Upper lobe of right lung (tissue), 1 donor: ENCODE measurements around the gene CPZ. TPM values are rescaled to one million over a fixed set of nuclear protein-coding genes. Genes with fewer than 3 reads are reported as not detected.

Experiments
- ATAC-seq: fragments of 200-7000 bp; cut with Tn5 transposase; one replicate; pipeline ENCODE4 v1.9.1; 2020; ENCODE audit warnings: mild to moderate bottlenecking, moderate library complexity
- DNase-seq: peaks from one replicate; pipeline ENCODE4 v3.0.0-alpha.2; 2020
- H3K27ac ChIP-seq: fragments of 200-600 bp; one replicate; pipeline ENCODE4 v1.8.0; 2022
- H3K27me3 ChIP-seq: fragments of 200-600 bp; one replicate; pipeline ENCODE4 v1.8.0; 2022; ENCODE audit warnings: mild to moderate bottlenecking
- H3K36me3 ChIP-seq: fragments of 200-600 bp; one replicate; pipeline ENCODE4 v1.8.0; 2022
- H3K4me1 ChIP-seq: fragments of 200-600 bp; one replicate; pipeline ENCODE4 v1.8.0; 2022
- H3K4me3 ChIP-seq: fragments of 200-600 bp; one replicate; pipeline ENCODE4 v1.8.0; 2022; ENCODE audit warnings: mild to moderate bottlenecking
- H3K9me3 ChIP-seq: fragments of 200-600 bp; one replicate; pipeline ENCODE4 v1.8.0; 2022
- CTCF ChIP-seq: fragments of 200-600 bp; IDR thresholded peaks from one replicate; pipeline ENCODE4 v1.8.0; 2022; ENCODE audit warnings: antibody characterized with exemption
- intact Hi-C: fragments of 100-400 bp; cut with DNase I; formaldehyde crosslinking; loops from one replicate; pipeline ENCODE4 v1.11.0; 2022
- total RNA-seq: library from RNA; stranded (reverse); fragmentation: NEBNext Ultra II Directional; extraction: Animal tissue kit (Norgen Biotek cat#: 25700); gene quantifications from one replicate; pipeline ENCODE4 v1.2.1, GENCODE V29; 2021
- donor health status: DM: no; HTN: yes; CAD: no; lungs with severe emphysema.

Gene CPZ
- total RNA-seq, 1 donor from 2014 or later, result 6.7 TPM

GRCh38 chr4:8595237-8596087, 2.9 kb downstream of the CPZ start:
- intact Hi-C loops, result no loop called here
- no peak for ATAC-seq

GRCh38 chr4:8596891-8597290, 4.3 kb downstream of the CPZ start:
- no peak for ATAC-seq
- DNase-seq, result no peak
- intact Hi-C loops, result no loop called here

More at GRCh38 chr4:8595237-8596087, 2.9 kb downstream of the CPZ start:
- H3K27ac ChIP-seq, result no peak overlapping the region
- H3K27me3 ChIP-seq, result peaks cover 37% of the 10 kb centered on the region
- no peaks in the 10 kb centered on the region for H3K9me3 ChIP-seq
- no peaks in the 10 kb centered on the region for H3K4me1 ChIP-seq
- no peak for DNase-seq
- H3K36me3 ChIP-seq, result no peaks in the 10 kb centered on the region
- no peak overlapping the region for H3K4me3 ChIP-seq
- no peak for TF ChIP-seq CTCF

GRCh38 chr4:8597319-8597718, 4.8 kb downstream of the CPZ start:
- Histone ChIP-seq H3K36me3 (no peaks in the 10 kb centered on the region), H3K9me3 (no peaks in the 10 kb centered on the region), H3K4me1 (no peaks in the 10 kb centered on the region), H3K27ac (no peak overlapping the region), H3K4me3 (no peak overlapping the region), H3K27me3 (peaks cover 20% of the 10 kb centered on the region)
- no peak for ATAC-seq
- no peak for DNase-seq
- intact Hi-C loops, result no loop called here
- no peak for TF ChIP-seq CTCF

More at GRCh38 chr4:8596891-8597290, 4.3 kb downstream of the CPZ start:
- Histone ChIP-seq H3K27ac (no peak overlapping the region), H3K4me1 (no peaks in the 10 kb centered on the region), H3K4me3 (no peak overlapping the region), H3K27me3 (peaks cover 23% of the 10 kb centered on the region), H3K36me3 (no peaks in the 10 kb centered on the region), H3K9me3 (no peaks in the 10 kb centered on the region)
- no peak for TF ChIP-seq CTCF

- H3K9me3 ChIP-seq, result no peaks in the 10 kb centered on the region
- ATAC-seq, result no peak
- no peak for TF ChIP-seq CTCF
These were observed 5.2 kb downstream of the CPZ start for GRCh38 chr4:8597791-8598190.

GRCh38 chr4:8598391-8599090, 6.0 kb downstream of the CPZ start:
- Histone ChIP-seq H3K36me3 (no peaks in the 10 kb centered on the region), H3K9me3 (no peaks in the 10 kb centered on the region), H3K4me1 (no peaks in the 10 kb centered on the region), H3K4me3 (no peak overlapping the region), H3K27me3 (peaks cover 8% of the 10 kb centered on the region), H3K27ac (no peak overlapping the region)
- TF ChIP-seq CTCF, result no peak
- intact Hi-C loops, result no loop called here
- DNase-seq, result no peak
- no peak for ATAC-seq

More at GRCh38 chr4:8597791-8598190, 5.2 kb downstream of the CPZ start:
- Histone ChIP-seq H3K27ac (no peak overlapping the region), H3K4me3 (no peak overlapping the region), H3K27me3 (peaks cover 15% of the 10 kb centered on the region), H3K4me1 (no peaks in the 10 kb centered on the region), H3K36me3 (no peaks in the 10 kb centered on the region)
- no peak for DNase-seq
- intact Hi-C loops, result no loop called here
